ENCODE measurements around the gene ZFP57.

- peak; percentile 60 to 73 for TF ChIP-seq POLR2A (IDR thresholded peaks at IDR 0.05)
- no peak for TF ChIP-seq CTCF (IDR thresholded peaks at IDR 0.05 in 4 of 5, conservative IDR thresholded peaks at IDR 0.05 in 1 of 5)
These were observed 42.3 kb upstream of the ZFP57 start, which contains the start of gene HLA-F for GRCh38 chr6:29723262-29723665.
